SU-DHL-6 (cell line): ENCODE measurements around the gene DOCK3.

Source experiments
- CTCF ChIP-seq: fragments of 200-600 bp; sonication (generic); IDR thresholded peaks from one replicate; pipeline ENCODE4 v1.5.1; 2017; ENCODE audit warnings: antibody characterized with exemption, mild to moderate bottlenecking, low read length, moderate library complexity; ENCODE audit not compliant: insufficient read depth, poor library complexity, severe bottlenecking
- EZH2phosphoT487 ChIP-seq: fragments of 200-600 bp; sonication (generic), shearing (Covaris generic); conservative IDR thresholded peaks from 2 replicates; pipeline ENCODE4 v1.6.1; 2018; ENCODE audit warnings: mild to moderate bottlenecking, antibody characterized with exemption, low read length, moderate library complexity, mixed read lengths

GRCh38 chr3:51386852-51387229 is 712.1 kb downstream of the DOCK3 start:
- TF ChIP-seq CTCF (no peak), EZH2phosphoT487 (no peak)
